K562 (cell line): ENCODE data around the gene GUCY2D. TPM values are rescaled to one million over a fixed set of nuclear protein-coding genes. Genes with fewer than 3 reads are reported as not detected.

Experiments used
- ATAC-seq: fragments of 200-7000 bp; cut with Tn5 transposase; 3 replicates; pipeline ENCODE4 v1.9.1; 2020; ENCODE audit warnings: moderate library complexity
- BruUV-seq: library from RNA; stranded (reverse); fragments of 400-500 nt; replicated peaks from 2 replicates; lab custom pipeline; 2021; lab: Mats Ljungman, UMichigan
- CTCF ChIA-PET: fragments of 300-600 bp; formaldehyde crosslinking; extraction: SDS; loops from one replicate; lab custom pipeline; 2021; ENCODE audit warnings: low intra/inter-chr PET ratio; lab: Yijun Ruan, JAX
- POLR2A ChIA-PET: fragments of 300-600, 350-650 bp; sonication (Branson Sonifier 250); formaldehyde crosslinking; extraction: SDS; loops from one replicate; lab custom pipeline; 2021; ENCODE audit warnings: antibody characterized with exemption, inconsistent platforms; lab: Yijun Ruan, JAX
- DNase-seq, 4 experiments: peaks; one replicate each; pipeline versions ENCODE4 v3.0.0 to v3.0.0-alpha.2; 2011 to 2018; ENCODE audit warnings: low spot score in 3 of 4, mixed read lengths in 3 of 4; ENCODE audit errors: extremely low read depth in 1 of 4
- FAIRE-seq: peaks from 2 replicates; lab custom pipeline; 2011; peaks lifted over from hg19 to GRCh38; lab: Jason Lieb, UNC
- H2AFZ ChIP-seq: 2 replicates; pipeline ENCODE4 v1.6.0; 2011; ENCODE audit warnings: low read depth, low read length, control low read depth, inconsistent platforms
- H3K27ac ChIP-seq: fragments of 200-600 bp; 3 replicates; pipeline ENCODE4 v1.8.0; 2011; ENCODE audit warnings: low read depth, mild to moderate bottlenecking, control low read depth, inconsistent platforms, low read length, moderate library complexity, mixed read lengths; ENCODE audit errors: extremely low read depth
- H3K27me3 ChIP-seq, 2 experiments: fragments of 300-600 bp in 1 of 2; 2 replicates in 1 of 2; 3 replicates in 1 of 2; pipeline versions ENCODE4 v1.6.0 to v1.8.0; 2011; ENCODE audit warnings: inconsistent platforms in 2 of 2, low read length in 2 of 2, mild to moderate bottlenecking in 1 of 2, mixed read lengths in 1 of 2, moderate library complexity in 1 of 2; ENCODE audit not compliant: control insufficient read depth in 2 of 2, insufficient read depth in 2 of 2
- H3K36me3 ChIP-seq: fragments of 300-600 bp; 3 replicates; pipeline ENCODE4 v1.8.0; 2011; ENCODE audit warnings: mild to moderate bottlenecking, low read length, inconsistent platforms; ENCODE audit not compliant: control insufficient read depth, insufficient read depth
- H3K4me1 ChIP-seq, 2 experiments: fragments of 200-600 bp in 1 of 2; replicated peaks in 1 of 2; 2 replicates in 1 of 2; 3 replicates in 1 of 2; pipeline versions ENCODE4 v1.5.1 to v1.8.0; 2011; ENCODE audit warnings: inconsistent platforms in 2 of 2, low read length in 2 of 2, mild to moderate bottlenecking in 1 of 2, mixed read lengths in 1 of 2, moderate library complexity in 1 of 2; ENCODE audit not compliant: control insufficient read depth in 2 of 2, insufficient read depth in 2 of 2
- H3K4me2 ChIP-seq: 2 replicates; pipeline ENCODE4 v1.6.1; 2011; ENCODE audit warnings: low read length, control low read depth, inconsistent platforms, mixed read lengths; ENCODE audit not compliant: insufficient read depth
- H3K4me3 ChIP-seq: fragments of 200-600 bp; sonication (generic), shearing (Covaris generic); 2 replicates; pipeline ENCODE4 v1.5.1; 2016; ENCODE audit warnings: control low read depth, inconsistent platforms
- H3K79me2 ChIP-seq: fragments of 200-600 bp; 3 replicates; pipeline ENCODE4 v1.8.0; 2011; ENCODE audit warnings: low read length, inconsistent platforms; ENCODE audit not compliant: control insufficient read depth, insufficient read depth
- H3K9ac ChIP-seq, 2 experiments: 2 replicates each; pipeline versions ENCODE4 v1.6.0 to v1.6.1; 2011; ENCODE audit warnings: low read depth in 2 of 2, low read length in 2 of 2, control low read depth in 1 of 2, inconsistent platforms in 1 of 2, mild to moderate bottlenecking in 1 of 2, mixed read lengths in 1 of 2; ENCODE audit not compliant: insufficient read depth in 1 of 2
- H3K9me1 ChIP-seq: one replicate; pipeline ENCODE4 v1.6.0; 2011; ENCODE audit warnings: inconsistent platforms, mild to moderate bottlenecking, low read length, moderate library complexity; ENCODE audit not compliant: control insufficient read depth, insufficient read depth
- H3K9me3 ChIP-seq: replicated peaks from 2 replicates; pipeline ENCODE4 v1.5.1; 2011; ENCODE audit warnings: low read depth, low read length, inconsistent platforms; ENCODE audit not compliant: control insufficient read depth, insufficient read depth
- H4K20me1 ChIP-seq: replicated peaks from 2 replicates; pipeline ENCODE4 v1.6.1; 2011; ENCODE audit warnings: low read length, inconsistent platforms, mixed read lengths; ENCODE audit not compliant: control insufficient read depth, insufficient read depth
- ATF2 ChIP-seq: sonication (generic); formaldehyde crosslinking; IDR thresholded peaks from 2 replicates; pipeline ENCODE4 v1.8.1; 2022; ENCODE audit warnings: missing genetic modification reagents
- BCOR ChIP-seq: fragments of 450-650 bp; IDR thresholded peaks from 2 replicates; pipeline ENCODE4 v1.6.1; 2016
- CREBBP ChIP-seq: IDR thresholded peaks from one replicate; pipeline ENCODE4 v1.6.1; 2012; ENCODE audit warnings: low read depth, mild to moderate bottlenecking, control low read depth, inconsistent platforms, low read length
- CTBP1 ChIP-seq: fragments of 450-650 bp; IDR thresholded peaks from 2 replicates; pipeline ENCODE4 v1.6.1; 2016; ENCODE audit warnings: borderline replicate concordance
- DIDO1 ChIP-seq: fragments of 450-650 bp; IDR thresholded peaks from 2 replicates; pipeline ENCODE4 v1.6.1; 2016; ENCODE audit warnings: low read depth, missing biosample characterization, missing genetic modification characterization
- ESRRA ChIP-seq: fragments of 450-650 bp; IDR thresholded peaks from 2 replicates; pipeline ENCODE4 v1.6.1; 2014; ENCODE audit warnings: low read depth, mild to moderate bottlenecking, moderate library complexity, borderline replicate concordance
- FOS ChIP-seq: IDR thresholded peaks from 3 replicates; pipeline ENCODE4 v1.6.1; 2011; ENCODE audit not compliant: insufficient read length; ENCODE audit errors: extremely low read depth
- ZHX1 ChIP-seq: fragments of 150-350 bp; conservative IDR thresholded peaks from 2 replicates; pipeline ENCODE4 v1.6.1; 2014; ENCODE audit warnings: low read length
- ZNF280B ChIP-seq: fragments of 250-450 bp; sonication (Bioruptor Pico); IDR thresholded peaks from 2 replicates; pipeline ENCODE4 v1.5.1; 2021; ENCODE audit warnings: mild to moderate bottlenecking
- WGBS: fragments of 100-300 bp; shearing (Covaris generic); methylation state at CpG from one replicate; pipeline ENCODE4 v1.1.6; 2016; ENCODE audit warnings: low coverage, mixed read lengths; ENCODE audit not compliant: insufficient coverage; ENCODE audit errors: missing lambda C conversion rate; 5-methylcytosine and 5-hydroxymethylcytosine counted together
- in situ Hi-C: fragments of 300-500 bp; cut with MboI; formaldehyde crosslinking; loops from 4 replicates; pipeline ENCODE4 v1.15.0; 2018; ENCODE audit warnings: inconsistent platforms, mixed read lengths
- intact Hi-C: fragments of 100-400 bp; cut with micrococcal nuclease; formaldehyde crosslinking; loops from 2 replicates; pipeline ENCODE4 v1.14.2; 2022
- polyA plus RNA-seq, 8 experiments: library from polyadenylated mRNA; depleted of rRNA in 4 of 8; stranded (reverse) in 5 of 8; unstranded in 3 of 8; fragments of >200 nt; fragmentation: Nextera tagmentation in 2 of 8; fragmentation: Illumina TruSeq in 1 of 8; extraction: Ambion mirVana in 2 of 8; extraction: Trizol in 1 of 8; gene quantifications; 2 replicates each; pipeline versions ENCODE4 v1.2.1 to v1.2.3, GENCODE V29; 2011 to 2014; ENCODE audit warnings: inconsistent platforms in 1 of 8, missing spikeins in 1 of 8
- total RNA-seq, 7 experiments: library from RNA; depleted of rRNA in 6 of 7; stranded (reverse); fragments of >200 nt in 6 of 7; fragmentation: Illumina TruSeq in 2 of 7; extraction: Trizol in 2 of 7; gene quantifications; 2 replicates each; pipeline versions ENCODE4 v1.2.1 to v1.2.3, GENCODE V29; 2011 to 2021; ENCODE audit warnings: low replicate concordance in 1 of 7
- TF ChIP-seq, protein P1 (sequence below): fragments of 250-450 bp; sonication (Bioruptor Pico); IDR thresholded peaks from 2 replicates; pipeline ENCODE4 v1.4.0; 2020; ENCODE audit warnings: borderline replicate concordance

Gene GUCY2D
- total and polyA plus RNA-seq, 9 of the 15 experiments (the other 6 are each of a cell fraction or from before 2014, with no cell fraction given): 0.05 TPM; not detected in 8

- no peak for TF ChIP-seq FOS
Measured at GRCh38 chr17:7969433-7969832, 33.0 kb upstream of the GUCY2D start (continued).

GRCh38 chr17:7971651-7972050 is 30.8 kb upstream of the GUCY2D start:
- POLR2A ChIA-PET: no interaction called here
- peaks cover 6 to 8% of the 10 kb centered on the region in 2 experiments; a peak in 3 of 5 replicates for H3K27me3 ChIP-seq
- intact Hi-C loops: no loop called here
- TF ChIP-seq BCOR: no peak
- TF ChIP-seq ESRRA: no peak
- no peak for TF ChIP-seq DIDO1
- TF ChIP-seq, protein P1, sequence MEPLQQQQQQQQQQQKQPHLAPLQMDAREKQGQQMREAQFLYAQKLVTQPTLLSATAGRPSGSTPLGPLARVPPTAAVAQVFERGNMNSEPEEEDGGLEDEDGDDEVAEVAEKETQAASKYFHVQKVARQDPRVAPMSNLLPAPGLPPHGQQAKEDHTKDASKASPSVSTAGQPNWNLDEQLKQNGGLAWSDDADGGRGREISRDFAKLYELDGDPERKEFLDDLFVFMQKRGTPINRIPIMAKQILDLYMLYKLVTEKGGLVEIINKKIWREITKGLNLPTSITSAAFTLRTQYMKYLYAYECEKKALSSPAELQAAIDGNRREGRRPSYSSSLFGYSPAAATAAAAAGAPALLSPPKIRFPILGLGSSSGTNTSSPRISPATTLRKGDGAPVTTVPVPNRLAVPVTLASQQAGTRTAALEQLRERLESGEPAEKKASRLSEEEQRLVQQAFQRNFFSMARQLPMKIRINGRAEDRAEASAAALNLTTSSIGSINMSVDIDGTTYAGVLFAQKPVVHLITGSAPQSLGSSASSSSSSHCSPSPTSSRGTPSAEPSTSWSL (CRISPR knock-in tag): no peak
- TF ChIP-seq ZNF280B (CRISPR knock-in tag): no peak
- no peak for TF ChIP-seq ATF2 (CRISPR knock-in tag)
- no peak for TF ChIP-seq CREBBP
- TF ChIP-seq ZHX1: no peak
- no peak for TF ChIP-seq CTBP1

More at GRCh38 chr17:7971651-7972050, 30.8 kb upstream of the GUCY2D start:
- DNase-seq (no peak), ATAC-seq (no peak), FAIRE-seq (no peak)
- Histone ChIP-seq H4K20me1 (no peaks in the 10 kb centered on the region), H3K9me3 (no peaks in the 10 kb centered on the region; the same call in 1 of the 2 replicates), H2AFZ (no peak overlapping the region), H3K4me2 (no peak overlapping the region), H3K79me2 (no peaks in the 10 kb centered on the region), H3K9ac (no peak overlapping the region), H3K4me3 (no peak overlapping the region), H3K27ac (no peak overlapping the region), H3K36me3 (no peaks in the 10 kb centered on the region), H3K4me1 (no peaks in the 10 kb centered on the region; a peak in 1 of 5 replicates), H3K9me1 (no peaks in the 10 kb centered on the region)
- in situ Hi-C loops: no loop called here
- 0% methylated on average over 4 of the region's 4 CpGs for WGBS
- no TSS peak for BruUV-seq
- CTCF ChIA-PET: no interaction called here
